ENCODE results near the gene DCLK2.
"Not testable (repeated sequence)": the region's sequence is repeated elsewhere in the genome, so short reads cannot be mapped to it uniquely, and the experiment has no call there.

DCLK2 gene

GRCh38 chr4:150152766-150153165, 74.5 kb downstream of the DCLK2 start:
- DNase-seq (ENCODE audit: low read depth, low spot score): no peak

- DNase-seq (ENCODE audit: low read depth, low spot score): no peak
These were observed 77.1 kb downstream of the DCLK2 start for GRCh38 chr4:150155391-150155790.

- DNase-seq (ENCODE audit: low read depth, low spot score): no peak
These were observed 78.3 kb downstream of the DCLK2 start for GRCh38 chr4:150156543-150156942.

- no peak for DNase-seq (ENCODE audit: low read depth, low spot score)
These were observed 79.8 kb downstream of the DCLK2 start for GRCh38 chr4:150158041-150158440.

GRCh38 chr4:150160473-150160872, 82.2 kb downstream of the DCLK2 start:
- DNase-seq (ENCODE audit: low read depth, low spot score): no peak

- DNase-seq (ENCODE audit: low read depth, low spot score): no peak
These were observed 82.9 kb downstream of the DCLK2 start for GRCh38 chr4:150161109-150161508.

GRCh38 chr4:150162020-150162419, 83.8 kb downstream of the DCLK2 start:
- DNase-seq (ENCODE audit: low read depth, low spot score): not testable (repeated sequence)

- DNase-seq (ENCODE audit: low read depth, low spot score): no peak
These were observed 85.8 kb downstream of the DCLK2 start for GRCh38 chr4:150164055-150164454.

GRCh38 chr4:150164956-150165629, 86.8 kb downstream of the DCLK2 start:
- no peak for DNase-seq (ENCODE audit: low read depth, low spot score)

GRCh38 chr4:150167054-150167453, 88.8 kb downstream of the DCLK2 start:
- DNase-seq (ENCODE audit: low read depth, low spot score): no peak

- no peak for DNase-seq (ENCODE audit: low read depth, low spot score)
These were observed 95.2 kb downstream of the DCLK2 start for GRCh38 chr4:150173432-150173861.

GRCh38 chr4:150173982-150174398, 95.7 kb downstream of the DCLK2 start:
- DNase-seq (ENCODE audit: low read depth, low spot score): no peak

- DNase-seq (ENCODE audit: low read depth, low spot score): no peak
These were observed 98.3 kb downstream of the DCLK2 start for GRCh38 chr4:150176547-150176946.

GRCh38 chr4:150178161-150178560, 99.9 kb downstream of the DCLK2 start:
- no peak for DNase-seq (ENCODE audit: low read depth, low spot score)

GRCh38 chr4:150181536-150181935, 103.3 kb downstream of the DCLK2 start:
- no peak for DNase-seq (ENCODE audit: low read depth, low spot score)

- no peak for DNase-seq (ENCODE audit: low read depth, low spot score)
These were observed 104.5 kb downstream of the DCLK2 start for GRCh38 chr4:150182794-150183193.

GRCh38 chr4:150185033-150185432, 106.8 kb downstream of the DCLK2 start:
- DNase-seq (ENCODE audit: low read depth, low spot score): not testable (repeated sequence)

GRCh38 chr4:150192986-150193385, 114.7 kb downstream of the DCLK2 start:
- DNase-seq (ENCODE audit: low read depth, low spot score): no peak

- DNase-seq (ENCODE audit: low read depth, low spot score): not testable (repeated sequence)
These were observed 119.0 kb downstream of the DCLK2 start for GRCh38 chr4:150197256-150197655.

- no peak for DNase-seq (ENCODE audit: low read depth, low spot score)
These were observed 120.8 kb downstream of the DCLK2 start for GRCh38 chr4:150199056-150199455.

- DNase-seq (ENCODE audit: low read depth, low spot score): no peak
These were observed 126.8 kb downstream of the DCLK2 start for GRCh38 chr4:150205016-150205415.

- no peak for DNase-seq (ENCODE audit: low read depth, low spot score)
These were observed 128.0 kb downstream of the DCLK2 start for GRCh38 chr4:150206265-150206664.

GRCh38 chr4:150206954-150207353, 128.7 kb downstream of the DCLK2 start:
- no peak for DNase-seq (ENCODE audit: low read depth, low spot score)

GRCh38 chr4:150207871-150208270, 129.6 kb downstream of the DCLK2 start:
- no peak for DNase-seq (ENCODE audit: low read depth, low spot score)
